Ovary (tissue), 9 donors: ENCODE measurements around the gene SOST. TPM values are rescaled to one million over a fixed set of nuclear protein-coding genes. Genes with fewer than 3 reads are reported as not detected.

Experiments used
- DNase-seq, 5 donors: peaks; one replicate each; pipeline ENCODE4 v3.0.0-alpha.2; 2019 to 2020
- H3K27ac ChIP-seq, 2 donors: fragments of 200-600 bp; one replicate each; pipeline versions ENCODE4 v1.5.1 to v1.8.0; 2019 to 2022
- H3K27me3 ChIP-seq: fragments of 200-600 bp; one replicate; pipeline ENCODE4 v1.8.0; 2022
- H3K36me3 ChIP-seq: fragments of 200-600 bp; sonication (generic); one replicate; pipeline ENCODE4 v1.5.1; 2019
- H3K4me1 ChIP-seq: one replicate; pipeline ENCODE4 v1.8.1; 2013; ENCODE audit warnings: mild to moderate bottlenecking, moderate library complexity; ENCODE audit not compliant: insufficient read depth
- H3K4me3 ChIP-seq: fragments of 200-600 bp; sonication (generic); one replicate; pipeline ENCODE4 v1.5.1; 2017
- H3K9me3 ChIP-seq, 2 donors: fragments of 200-600 bp in 1 of 2; sonication (generic) in 1 of 2; one replicate each; pipeline versions ENCODE4 v1.5.1 to v1.8.1; 2013 to 2019; ENCODE audit warnings: mild to moderate bottlenecking in 1 of 2, moderate library complexity in 1 of 2
- CTCF ChIP-seq, 3 donors: fragments of 450-650 bp in 2 of 3; fragments of 200-600 bp in 1 of 3; IDR thresholded peaks; one replicate each; pipeline versions ENCODE4 v1.5.1 to v1.8.0; 2016 to 2022; ENCODE audit warnings: antibody characterized with exemption in 3 of 3, mild to moderate bottlenecking in 1 of 3
- EP300 ChIP-seq: sonication (generic); formaldehyde crosslinking; IDR thresholded peaks from one replicate; pipeline ENCODE4 v1.6.1; 2017; ENCODE audit warnings: antibody characterized with exemption
- POLR2A ChIP-seq: fragments of 450-650 bp; IDR thresholded peaks from one replicate; pipeline ENCODE4 v1.6.1; 2017; ENCODE audit warnings: antibody characterized with exemption, mild to moderate bottlenecking, moderate library complexity
- WGBS, 3 donors: extraction: QIAGEN DNeasy Blood & Tissue Kit in 1 of 3; methylation state at CpG; one replicate each; pipeline versions ENCODE4 v1.1.5 to v1.1.7; 2013 to 2017; 5-methylcytosine and 5-hydroxymethylcytosine counted together
- intact Hi-C, 4 donors: fragments of 100-400 bp; cut with DNase I; formaldehyde crosslinking; loops; one replicate each; pipeline versions ENCODE4 v1.11.0 to v1.15.1; 2022 to 2023
- polyA plus RNA-seq, 2 donors: library from polyadenylated mRNA; stranded (reverse); fragments of 200-250 nt in 1 of 2; fragments of 350-450 nt in 1 of 2; fragmentation: Illumina TruSeq in 1 of 2; extraction: RNeasy Lipid Tissue Mini Kit (QIAGEN cat#74804) in 1 of 2; gene quantifications; one replicate each; pipeline ENCODE4 v1.2.3, GENCODE V29; 2013 to 2014
- total RNA-seq, 7 donors: library from RNA; depleted of rRNA in 2 of 7; stranded (reverse); fragments of >200 nt in 2 of 7; fragmentation: NEBNext Ultra II Directional in 3 of 7; extraction: Animal tissue kit (Norgen Biotek cat#: 25700) in 3 of 7; gene quantifications; one replicate each; pipeline versions ENCODE4 v1.1.0 to v1.2.4, GENCODE V29; 2016 to 2023
- donor health status: DM: no; HTN: no; CAD: no; lungs with moderate emphysema.
- donor health status: DM: no; HTN: no; CAD: no.
- donor health status: Bipolar disorder and iron deficiency.
- donor health status: DM: yes; HTN: yes; CAD: no.
- donor health status: DM: no; HTN: no; CAD: no.
- donor health status: DM: yes; HTN: yes; CAD: no.

SOST gene
- total and polyA plus RNA-seq, 9 donors, result 0.30 TPM; not detected in 8

- no peak overlapping the region for H3K4me3 ChIP-seq
- no peak for DNase-seq
- no peak overlapping the region for H3K27ac ChIP-seq
- WGBS, 3 donors, result 80 to 87% (median 81%) methylated on average over 10 of the region's 10 CpGs
- no peaks in the 10 kb centered on the region for H3K4me1 ChIP-seq
- no peaks in the 10 kb centered on the region for H3K9me3 ChIP-seq
- H3K36me3 ChIP-seq, result no peaks in the 10 kb centered on the region
- H3K27me3 ChIP-seq, result no peaks in the 10 kb centered on the region
- no peak for TF ChIP-seq POLR2A
- TF ChIP-seq EP300, result no peak
- TF ChIP-seq CTCF (IDR thresholded peaks at IDR 0.05), result no peak
- intact Hi-C loops, result loop anchor here in 1 of 4 donors (10.0 kb wide), 1 partner anchor 72 kb away; the partner anchor contains the start of gene CD300LG
Measured at GRCh38 chr17:43772877-43773648, 14.5 kb upstream of the SOST start.

- TF ChIP-seq CTCF (IDR thresholded peaks at IDR 0.05) (no peak), POLR2A (no peak), EP300 (no peak)
- Histone ChIP-seq H3K36me3 (no peaks in the 10 kb centered on the region), H3K27ac (no peak overlapping the region), H3K9me3 (no peaks in the 10 kb centered on the region), H3K27me3 (no peaks in the 10 kb centered on the region), H3K4me1 (no peaks in the 10 kb centered on the region), H3K4me3 (no peak overlapping the region)
- intact Hi-C loops, result loop anchor here in 1 of 4 donors (10.0 kb wide), 1 partner anchor 73 kb away; the partner anchor contains the start of gene CD300LG
- WGBS, 3 donors, result 87 to 95% (median 90%) methylated on average over 9 of the region's 9 CpGs
- DNase-seq, result peak in 1 of 5 donors; percentile 21
Measured at GRCh38 chr17:43771463-43771862, 12.9 kb upstream of the SOST start.

- 93 to 100% (median 95%) methylated on average over 2 of the region's 2 CpGs for WGBS, 3 donors
- Histone ChIP-seq H3K27ac (no peak overlapping the region), H3K9me3 (no peaks in the 10 kb centered on the region), H3K4me3 (no peak overlapping the region), H3K36me3 (no peaks in the 10 kb centered on the region), H3K4me1 (no peaks in the 10 kb centered on the region), H3K27me3 (no peaks in the 10 kb centered on the region)
- TF ChIP-seq POLR2A (no peak), CTCF (IDR thresholded peaks at IDR 0.05) (no peak), EP300 (no peak)
- DNase-seq, result no peak
- intact Hi-C loops, result loop anchor here in 1 of 4 donors (10.0 kb wide), 1 partner anchor 74 kb away; the partner anchor contains the start of gene CD300LG
Measured at GRCh38 chr17:43770957-43771356, 12.4 kb upstream of the SOST start.

GRCh38 chr17:43769859-43770258 is 11.3 kb upstream of the SOST start:
- Histone ChIP-seq H3K4me1 (no peaks in the 10 kb centered on the region), H3K9me3 (no peaks in the 10 kb centered on the region), H3K27me3 (no peaks in the 10 kb centered on the region), H3K4me3 (no peak overlapping the region), H3K36me3 (no peaks in the 10 kb centered on the region), H3K27ac (no peak overlapping the region)
- no peak for TF ChIP-seq POLR2A
- no peak for TF ChIP-seq EP300
- no peak for TF ChIP-seq CTCF (IDR thresholded peaks at IDR 0.05)
- intact Hi-C loops, result loop anchor here in 2 of 4 donors (10.0 kb wide), 2 partner anchors 75 to 195 kb away; partner anchors contain the start of gene CD300LG (in 1 of the 2)
- DNase-seq, result no peak
- 87 to 93% (median 92%) methylated on average over 11 of the region's 11 CpGs for WGBS, 3 donors
